ENCODE measurements around the gene MALSU1. TPM values are rescaled to one million over a fixed set of nuclear protein-coding genes. Genes with fewer than 3 reads are reported as not detected.
A peak's percentile ranks its signal among the peaks of the same experiment; 100 is the strongest.

The MALSU1 gene
- total RNA-seq (42.3 TPM), polyA plus RNA-seq (33.1 TPM)
- long read RNA-seq, donor 1, result 0 reads
- long read RNA-seq, donor 2, result 0 reads
- long read RNA-seq, donor 3, transcript MALSU1-202 (4 exons, 3,044 nt), result major isoform, 37 of 39 reads
- long read RNA-seq, donor 3, partial matches to known transcripts, result 0 of 39 reads
- long read RNA-seq, donor 3, other reads (novel, unspliced or antisense), result 0 of 39 reads
- long read RNA-seq, donor 4, transcript MALSU1-202 (4 exons, 3,044 nt), result major isoform, 10 of 10 reads
- long read RNA-seq, donor 4, partial matches to known transcripts, result 0 of 10 reads
- long read RNA-seq, donor 4, other reads (novel, unspliced or antisense), result 0 of 10 reads
- long read RNA-seq, donor 5, transcript MALSU1-202 (4 exons, 3,044 nt), result major isoform, 39 of 45 reads
- long read RNA-seq, donor 5, partial matches to known transcripts, result 0 of 45 reads
- long read RNA-seq, donor 5, other reads (novel, unspliced or antisense), result 0 of 45 reads
- long read RNA-seq, donor 6, transcript MALSU1-202 (4 exons, 3,044 nt), result major isoform, 17 of 18 reads
- long read RNA-seq, donor 6, partial matches to known transcripts, result 0 of 18 reads
- long read RNA-seq, donor 6, other reads (novel, unspliced or antisense), result 0 of 18 reads
- long read RNA-seq, donor 7, transcript MALSU1-202 (4 exons, 3,044 nt), result major isoform, 16 of 17 reads
- long read RNA-seq, donor 7, partial matches to known transcripts, result 0 of 17 reads
- long read RNA-seq, donor 7, other reads (novel, unspliced or antisense), result 0 of 17 reads
- long read RNA-seq, donor 8, transcript MALSU1-202 (4 exons, 3,044 nt), result major isoform, 13 of 14 reads
- long read RNA-seq, donor 8, partial matches to known transcripts, result 0 of 14 reads
- long read RNA-seq, donor 8, other reads (novel, unspliced or antisense), result 0 of 14 reads
- long read RNA-seq, donor 9, transcript MALSU1-202 (4 exons, 3,044 nt), result major isoform, 11 of 11 reads
- long read RNA-seq, donor 9, partial matches to known transcripts, result 0 of 11 reads
- long read RNA-seq, donor 9, other reads (novel, unspliced or antisense), result 0 of 11 reads
- long read RNA-seq, donor 10, transcript MALSU1-202 (4 exons, 3,044 nt), result major isoform, 14 of 14 reads
- long read RNA-seq, donor 10, partial matches to known transcripts, result 0 of 14 reads
- long read RNA-seq, donor 10, other reads (novel, unspliced or antisense), result 0 of 14 reads

GRCh38 chr7:23298885-23299769 is at the start of gene MALSU1:
MALSU1 (plus strand) TSS chr7:23299339; CDS start chr7:23299353, 14 bp downstream.
- Histone ChIP-seq H3K36me3 (ENCODE audit: control insufficient read depth in 2 of 2, insufficient read depth in 2 of 2, low read length in 1 of 2) (peaks cover 5 to 10% of the 10 kb centered on the region in 2 donors), H3K9me3 (ENCODE audit: control insufficient read depth in 2 of 2, insufficient read depth in 1 of 2, low read length in 1 of 2) (no peaks in the 10 kb centered on the region), H3K27ac (ENCODE audit: low read depth in 1 of 2, low read length in 1 of 2) (peak within 1 kb of the TSS; percentile 75 to 78), H3K4me3 (ENCODE audit: low read length in 2 of 2) (peak within 1 kb of the TSS; percentile 86), H3K4me1 (ENCODE audit: control insufficient read depth in 2 of 2, insufficient read depth in 2 of 2, low read length in 2 of 2) (peaks cover 5 to 17% of the 10 kb centered on the region in 2 donors), H3K27me3 (ENCODE audit: control insufficient read depth in 2 of 2, insufficient read depth in 1 of 2, low read length in 1 of 2) (peaks cover 0 to 2% of the 10 kb centered on the region in 2 donors)
- DNase-seq (ENCODE audit: low read depth in 6 of 9, low spot score in 9 of 9), result peak; percentile 92 to 99 (median 97)
- 1% methylated on average over 59 of the region's 59 CpGs for WGBS

- no peaks in the 10 kb centered on the region for H3K9me3 ChIP-seq (ENCODE audit: control insufficient read depth in 2 of 2, insufficient read depth in 1 of 2, low read length in 1 of 2)
- no peak overlapping the region for H3K27ac ChIP-seq (ENCODE audit: low read depth in 1 of 2, low read length in 1 of 2)
- peaks cover 0 to 3% of the 10 kb centered on the region in 2 donors for H3K4me1 ChIP-seq (ENCODE audit: control insufficient read depth in 2 of 2, insufficient read depth in 2 of 2, low read length in 2 of 2)
- DNase-seq (ENCODE audit: low read depth in 6 of 9, low spot score in 9 of 9), result no peak
- H3K27me3 ChIP-seq (ENCODE audit: control insufficient read depth in 2 of 2, insufficient read depth in 1 of 2, low read length in 1 of 2), result peaks cover 22 to 40% of the 10 kb centered on the region in 2 donors
- H3K36me3 ChIP-seq (ENCODE audit: control insufficient read depth in 2 of 2, insufficient read depth in 2 of 2, low read length in 1 of 2), result no peaks in the 10 kb centered on the region
- H3K4me3 ChIP-seq (ENCODE audit: low read length in 2 of 2), result no peak overlapping the region
Measured at GRCh38 chr7:23249486-23249885, 49.7 kb upstream of the MALSU1 start.

DNA sequence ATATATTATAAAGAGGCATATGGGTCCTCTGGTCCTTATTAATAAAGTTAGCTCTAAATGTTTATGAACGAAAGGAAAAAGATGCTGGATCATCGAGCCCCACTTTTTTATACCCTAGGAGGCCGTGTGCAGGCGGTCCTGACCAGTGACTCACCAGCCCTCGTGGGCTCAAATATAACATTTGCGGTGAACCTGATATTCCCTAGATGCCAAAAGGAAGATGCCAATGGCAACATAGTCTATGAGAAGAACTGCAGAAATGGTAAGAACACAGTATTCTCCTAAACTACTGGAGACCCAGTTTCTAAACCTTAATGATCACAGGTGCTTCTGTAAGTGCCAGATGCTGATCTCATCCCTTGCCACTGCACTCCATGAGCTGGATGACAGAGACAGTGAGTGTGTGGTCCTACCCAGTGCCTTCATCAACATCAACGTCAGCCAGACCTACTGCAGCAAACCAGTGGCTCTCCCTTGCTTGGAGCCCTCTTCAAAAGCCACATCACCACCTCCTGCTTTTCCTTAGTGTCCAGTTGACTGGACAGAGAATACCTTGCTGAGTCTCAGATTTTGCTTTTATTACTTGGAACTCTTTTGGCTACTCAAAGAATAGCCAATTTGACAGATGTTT is 45.0 kb upstream of the MALSU1 start:
- DNase-seq (ENCODE audit: low read depth in 6 of 9, low spot score in 9 of 9), result no peak
- no peaks in the 10 kb centered on the region for H3K4me1 ChIP-seq (ENCODE audit: control insufficient read depth in 2 of 2, insufficient read depth in 2 of 2, low read length in 2 of 2)
- H3K4me3 ChIP-seq (ENCODE audit: low read length in 2 of 2), result no peak overlapping the region
- WGBS, result 96% methylated on average over 7 of the region's 7 CpGs
- H3K27me3 ChIP-seq (ENCODE audit: control insufficient read depth in 2 of 2, insufficient read depth in 1 of 2, low read length in 1 of 2), result peaks cover 0 to 7% of the 10 kb centered on the region in 2 donors
- H3K36me3 ChIP-seq (ENCODE audit: control insufficient read depth in 2 of 2, insufficient read depth in 2 of 2, low read length in 1 of 2), result no peaks in the 10 kb centered on the region
- no peak overlapping the region for H3K27ac ChIP-seq (ENCODE audit: low read depth in 1 of 2, low read length in 1 of 2)
- H3K9me3 ChIP-seq (ENCODE audit: control insufficient read depth in 2 of 2, insufficient read depth in 1 of 2, low read length in 1 of 2), result no peaks in the 10 kb centered on the region

GRCh38 chr7:23256731-23257130 is 42.4 kb upstream of the MALSU1 start:
- Histone ChIP-seq H3K4me3 (ENCODE audit: low read length in 2 of 2) (no peak overlapping the region), H3K9me3 (ENCODE audit: control insufficient read depth in 2 of 2, insufficient read depth in 1 of 2, low read length in 1 of 2) (no peaks in the 10 kb centered on the region), H3K36me3 (ENCODE audit: control insufficient read depth in 2 of 2, insufficient read depth in 2 of 2, low read length in 1 of 2) (no peaks in the 10 kb centered on the region), H3K27ac (ENCODE audit: low read depth in 1 of 2, low read length in 1 of 2) (no peak overlapping the region), H3K4me1 (ENCODE audit: control insufficient read depth in 2 of 2, insufficient read depth in 2 of 2, low read length in 2 of 2) (no peaks in the 10 kb centered on the region), H3K27me3 (ENCODE audit: control insufficient read depth in 2 of 2, insufficient read depth in 1 of 2, low read length in 1 of 2) (peaks cover 0 to 2% of the 10 kb centered on the region in 2 donors)
- DNase-seq (ENCODE audit: low read depth in 6 of 9, low spot score in 9 of 9), result no peak
- 95% methylated on average over 7 of the region's 7 CpGs for WGBS

GRCh38 chr7:23260371-23260770 is 38.8 kb upstream of the MALSU1 start:
- Histone ChIP-seq H3K27me3 (ENCODE audit: control insufficient read depth in 2 of 2, insufficient read depth in 1 of 2, low read length in 1 of 2) (no peaks in the 10 kb centered on the region), H3K4me1 (ENCODE audit: control insufficient read depth in 2 of 2, insufficient read depth in 2 of 2, low read length in 2 of 2) (no peaks in the 10 kb centered on the region), H3K4me3 (ENCODE audit: low read length in 2 of 2) (no peak overlapping the region), H3K9me3 (ENCODE audit: control insufficient read depth in 2 of 2, insufficient read depth in 1 of 2, low read length in 1 of 2) (no peaks in the 10 kb centered on the region), H3K27ac (ENCODE audit: low read depth in 1 of 2, low read length in 1 of 2) (no peak overlapping the region), H3K36me3 (ENCODE audit: control insufficient read depth in 2 of 2, insufficient read depth in 2 of 2, low read length in 1 of 2) (no peaks in the 10 kb centered on the region)
- WGBS, result 94% methylated on average over 10 of the region's 10 CpGs
- no peak for DNase-seq (ENCODE audit: low read depth in 6 of 9, low spot score in 9 of 9)

DNA sequence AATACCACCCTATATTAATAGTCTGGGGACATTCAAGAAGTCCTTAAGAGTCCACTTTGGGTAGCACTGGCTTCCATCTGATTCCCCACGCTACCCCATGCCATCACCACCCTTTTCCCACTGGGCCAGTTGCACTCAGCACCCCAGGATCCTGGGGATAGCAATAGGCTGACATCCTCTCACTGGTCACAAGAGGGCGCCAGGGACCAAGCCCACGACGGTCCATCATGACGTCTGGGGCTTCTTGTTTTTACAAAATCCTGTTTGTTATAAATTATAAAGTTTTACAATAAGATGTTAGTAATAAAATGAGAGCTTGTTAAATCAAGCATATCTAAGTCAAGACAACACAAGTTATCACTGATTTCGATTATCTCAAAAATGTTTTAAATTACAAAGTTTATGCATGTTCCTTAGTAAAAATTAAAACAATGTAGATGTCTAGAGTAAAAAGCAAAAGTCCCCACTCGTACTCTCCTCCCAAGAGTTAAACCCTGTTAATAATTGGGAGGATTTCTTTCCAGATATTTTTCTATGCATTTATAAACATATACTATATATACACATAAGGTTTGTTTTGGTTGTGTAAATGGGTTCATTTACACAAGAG is 37.2 kb upstream of the MALSU1 start:
- H3K36me3 ChIP-seq (ENCODE audit: control insufficient read depth in 2 of 2, insufficient read depth in 2 of 2, low read length in 1 of 2), result no peaks in the 10 kb centered on the region
- no peaks in the 10 kb centered on the region for H3K27me3 ChIP-seq (ENCODE audit: control insufficient read depth in 2 of 2, insufficient read depth in 1 of 2, low read length in 1 of 2)
- no peak overlapping the region for H3K4me3 ChIP-seq (ENCODE audit: low read length in 2 of 2)
- H3K27ac ChIP-seq (ENCODE audit: low read depth in 1 of 2, low read length in 1 of 2), result no peak overlapping the region
- WGBS, result 13% methylated on average over 7 of the region's 7 CpGs
- peak in 7 of 9 donors; percentile 33 to 69 (median 46) for DNase-seq (ENCODE audit: low read depth in 6 of 9, low spot score in 9 of 9)
- no peaks in the 10 kb centered on the region for H3K9me3 ChIP-seq (ENCODE audit: control insufficient read depth in 2 of 2, insufficient read depth in 1 of 2, low read length in 1 of 2)
- H3K4me1 ChIP-seq (ENCODE audit: control insufficient read depth in 2 of 2, insufficient read depth in 2 of 2, low read length in 2 of 2), result no peaks in the 10 kb centered on the region

DNA sequence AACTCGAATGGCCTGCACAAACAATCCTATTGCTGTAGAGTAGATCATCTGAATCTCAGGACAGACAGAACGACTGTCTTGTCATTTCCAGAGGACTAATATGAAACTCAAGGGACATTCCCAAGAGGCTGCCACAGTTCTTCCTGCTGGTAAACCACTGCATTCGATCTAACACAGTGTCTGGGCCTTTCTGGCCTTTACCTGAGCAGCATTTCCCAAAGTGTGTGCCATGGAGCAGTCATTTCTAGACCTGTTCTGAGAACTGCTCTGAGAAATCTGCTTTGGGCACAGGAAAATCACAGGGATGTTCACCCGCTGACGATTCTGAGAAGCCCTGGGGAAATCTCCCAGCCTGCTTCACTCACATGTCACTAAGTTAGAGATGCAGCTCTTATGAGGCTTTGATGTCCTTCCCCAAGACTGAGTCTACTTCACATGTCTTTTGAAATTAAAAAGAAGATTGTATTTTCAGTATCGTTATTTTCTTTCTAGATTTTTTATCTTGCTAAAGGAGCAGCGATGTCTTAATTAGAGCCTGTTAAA is 34.2 kb upstream of the MALSU1 start:
- 91% methylated on average over 7 of the region's 7 CpGs for WGBS
- Histone ChIP-seq H3K4me1 (ENCODE audit: control insufficient read depth in 2 of 2, insufficient read depth in 2 of 2, low read length in 2 of 2) (no peaks in the 10 kb centered on the region), H3K27me3 (ENCODE audit: control insufficient read depth in 2 of 2, insufficient read depth in 1 of 2, low read length in 1 of 2) (no peaks in the 10 kb centered on the region), H3K27ac (ENCODE audit: low read depth in 1 of 2, low read length in 1 of 2) (no peak overlapping the region), H3K36me3 (ENCODE audit: control insufficient read depth in 2 of 2, insufficient read depth in 2 of 2, low read length in 1 of 2) (no peaks in the 10 kb centered on the region), H3K9me3 (ENCODE audit: control insufficient read depth in 2 of 2, insufficient read depth in 1 of 2, low read length in 1 of 2) (no peaks in the 10 kb centered on the region), H3K4me3 (ENCODE audit: low read length in 2 of 2) (no peak overlapping the region)
- DNase-seq (ENCODE audit: low read depth in 6 of 9, low spot score in 9 of 9), result no peak
